ENCODE measurements around the gene KCTD11.

Gene KCTD11

GRCh38 chr17:7351665-7352502 is at the start of gene KCTD11:
TSS of gene KCTD11 (plus strand) at chr17:7352162.
- peak; percentile 80 for DNase-seq

- no peak for DNase-seq
Measured at GRCh38 chr17:7304179-7304578, 47.8 kb upstream of the KCTD11 start.

- DNase-seq, result peak; percentile 100
Measured at GRCh38 chr17:7306911-7307685, 44.9 kb upstream of the KCTD11 start, which contains the start of gene EIF5A. TSS of gene EIF5A (plus strand) at chr17:7307628. CDS start at chr17:7309636, 2,008 bp downstream.

- peak; percentile 64 for DNase-seq
Measured at GRCh38 chr17:7307686-7308624, 44.0 kb upstream of the KCTD11 start.

- peak; percentile 94 for DNase-seq
Measured at GRCh38 chr17:7308625-7309433, 43.1 kb upstream of the KCTD11 start.

GRCh38 chr17:7309628-7310027 is 42.3 kb upstream of the KCTD11 start:
- DNase-seq, result no peak

GRCh38 chr17:7311110-7311705 is 40.8 kb upstream of the KCTD11 start:
- DNase-seq, result no peak

GRCh38 chr17:7312432-7313087 is 39.4 kb upstream of the KCTD11 start:
- no peak for DNase-seq

GRCh38 chr17:7313088-7313889 is 38.7 kb upstream of the KCTD11 start:
- peak; percentile 40 for DNase-seq

- no peak for DNase-seq
Measured at GRCh38 chr17:7313890-7314718, 37.9 kb upstream of the KCTD11 start.

- peak; percentile 95 for DNase-seq
Measured at GRCh38 chr17:7314719-7315569, 37.0 kb upstream of the KCTD11 start, which contains the start of gene GPS2. TSS of gene GPS2 (minus strand) at chr17:7315360. CDS start at chr17:7315052, 308 bp downstream.

- no peak for DNase-seq
Measured at GRCh38 chr17:7315570-7316235, 36.3 kb upstream of the KCTD11 start.

- no peak for DNase-seq
Measured at GRCh38 chr17:7317161-7317803, 34.7 kb upstream of the KCTD11 start.

GRCh38 chr17:7318121-7318860 is 33.7 kb upstream of the KCTD11 start:
- no peak for DNase-seq

GRCh38 chr17:7321466-7321865 is 30.5 kb upstream of the KCTD11 start:
- DNase-seq, result no peak
